ENCODE results near the gene C19orf25.

The C19orf25 gene

DNA sequence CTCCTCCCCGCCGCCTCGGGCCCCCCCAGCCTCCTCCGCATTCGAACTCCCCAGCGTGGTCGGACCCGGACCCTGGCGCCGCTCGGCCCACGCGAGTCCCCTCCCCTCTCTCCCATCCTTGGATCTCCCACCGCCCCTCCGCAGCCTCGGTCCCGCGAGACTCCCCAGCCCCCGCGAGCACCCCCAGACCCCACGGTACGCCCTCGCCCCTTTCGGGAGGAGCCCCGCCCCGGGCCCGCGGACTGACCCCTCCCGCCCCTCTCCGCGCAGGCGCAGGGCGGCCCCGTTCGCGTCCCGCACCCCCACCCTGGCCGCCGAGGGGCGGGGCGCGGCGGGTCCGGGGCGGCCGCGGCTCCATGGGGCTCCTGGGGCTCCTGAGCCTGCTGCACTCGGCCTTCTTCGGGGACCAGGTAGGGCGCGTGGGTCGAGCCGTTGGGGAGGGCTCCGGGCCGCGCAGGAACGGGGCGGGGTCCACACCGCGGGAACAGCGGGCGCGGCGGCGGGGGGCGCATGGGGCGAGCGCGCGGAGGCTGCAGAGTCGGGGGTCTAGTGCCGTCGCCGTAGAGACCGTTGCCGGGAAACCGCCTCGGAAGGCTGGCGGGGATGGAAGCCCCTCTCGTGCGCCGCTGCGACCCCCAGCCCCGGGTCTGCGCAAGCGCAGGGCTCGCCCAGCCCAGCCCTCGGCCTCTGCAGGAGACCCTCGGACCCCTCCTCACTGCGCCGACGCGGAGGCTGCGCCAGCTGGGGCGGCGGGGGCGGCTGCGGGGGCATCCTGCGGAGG, 32.9 kb downstream of the C19orf25 start:
- H3K4me3 ChIP-seq (replicated peaks; ENCODE audit: insufficient read depth, low read length): no peak overlapping the region
- TF ChIP-seq, protein P1, sequence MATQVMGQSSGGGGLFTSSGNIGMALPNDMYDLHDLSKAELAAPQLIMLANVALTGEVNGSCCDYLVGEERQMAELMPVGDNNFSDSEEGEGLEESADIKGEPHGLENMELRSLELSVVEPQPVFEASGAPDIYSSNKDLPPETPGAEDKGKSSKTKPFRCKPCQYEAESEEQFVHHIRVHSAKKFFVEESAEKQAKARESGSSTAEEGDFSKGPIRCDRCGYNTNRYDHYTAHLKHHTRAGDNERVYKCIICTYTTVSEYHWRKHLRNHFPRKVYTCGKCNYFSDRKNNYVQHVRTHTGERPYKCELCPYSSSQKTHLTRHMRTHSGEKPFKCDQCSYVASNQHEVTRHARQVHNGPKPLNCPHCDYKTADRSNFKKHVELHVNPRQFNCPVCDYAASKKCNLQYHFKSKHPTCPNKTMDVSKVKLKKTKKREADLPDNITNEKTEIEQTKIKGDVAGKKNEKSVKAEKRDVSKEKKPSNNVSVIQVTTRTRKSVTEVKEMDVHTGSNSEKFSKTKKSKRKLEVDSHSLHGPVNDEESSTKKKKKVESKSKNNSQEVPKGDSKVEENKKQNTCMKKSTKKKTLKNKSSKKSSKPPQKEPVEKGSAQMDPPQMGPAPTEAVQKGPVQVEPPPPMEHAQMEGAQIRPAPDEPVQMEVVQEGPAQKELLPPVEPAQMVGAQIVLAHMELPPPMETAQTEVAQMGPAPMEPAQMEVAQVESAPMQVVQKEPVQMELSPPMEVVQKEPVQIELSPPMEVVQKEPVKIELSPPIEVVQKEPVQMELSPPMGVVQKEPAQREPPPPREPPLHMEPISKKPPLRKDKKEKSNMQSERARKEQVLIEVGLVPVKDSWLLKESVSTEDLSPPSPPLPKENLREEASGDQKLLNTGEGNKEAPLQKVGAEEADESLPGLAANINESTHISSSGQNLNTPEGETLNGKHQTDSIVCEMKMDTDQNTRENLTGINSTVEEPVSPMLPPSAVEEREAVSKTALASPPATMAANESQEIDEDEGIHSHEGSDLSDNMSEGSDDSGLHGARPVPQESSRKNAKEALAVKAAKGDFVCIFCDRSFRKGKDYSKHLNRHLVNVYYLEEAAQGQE (IDR thresholded peaks at IDR 0.05; ENCODE audit: insufficient replicate concordance, low read depth): no peak
- TF ChIP-seq SPI1 (IDR thresholded peaks at IDR 0.05; ENCODE audit: borderline replicate concordance, low read depth) (no peak), GABPA (IDR thresholded peaks at IDR 0.05; ENCODE audit: low read depth) (no peak), POLR2AphosphoS5 (IDR thresholded peaks at IDR 0.05; ENCODE audit: low read depth) (no peak)
- TF ChIP-seq, protein P2, sequence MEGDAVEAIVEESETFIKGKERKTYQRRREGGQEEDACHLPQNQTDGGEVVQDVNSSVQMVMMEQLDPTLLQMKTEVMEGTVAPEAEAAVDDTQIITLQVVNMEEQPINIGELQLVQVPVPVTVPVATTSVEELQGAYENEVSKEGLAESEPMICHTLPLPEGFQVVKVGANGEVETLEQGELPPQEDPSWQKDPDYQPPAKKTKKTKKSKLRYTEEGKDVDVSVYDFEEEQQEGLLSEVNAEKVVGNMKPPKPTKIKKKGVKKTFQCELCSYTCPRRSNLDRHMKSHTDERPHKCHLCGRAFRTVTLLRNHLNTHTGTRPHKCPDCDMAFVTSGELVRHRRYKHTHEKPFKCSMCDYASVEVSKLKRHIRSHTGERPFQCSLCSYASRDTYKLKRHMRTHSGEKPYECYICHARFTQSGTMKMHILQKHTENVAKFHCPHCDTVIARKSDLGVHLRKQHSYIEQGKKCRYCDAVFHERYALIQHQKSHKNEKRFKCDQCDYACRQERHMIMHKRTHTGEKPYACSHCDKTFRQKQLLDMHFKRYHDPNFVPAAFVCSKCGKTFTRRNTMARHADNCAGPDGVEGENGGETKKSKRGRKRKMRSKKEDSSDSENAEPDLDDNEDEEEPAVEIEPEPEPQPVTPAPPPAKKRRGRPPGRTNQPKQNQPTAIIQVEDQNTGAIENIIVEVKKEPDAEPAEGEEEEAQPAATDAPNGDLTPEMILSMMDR (IDR thresholded peaks at IDR 0.05; ENCODE audit: insufficient read depth, low read length): no peak
- H3K27me3 ChIP-seq (ENCODE audit: insufficient read depth, poor library complexity, severe bottlenecking): peaks cover 41% of the 10 kb centered on the region
- no peak for DNase-seq (ENCODE audit: low read depth in 1 of 2, low spot score in 1 of 2)
- no peak overlapping the region for H3K27ac ChIP-seq (replicated peaks)

- peaks cover 34% of the 10 kb centered on the region for H3K27me3 ChIP-seq (ENCODE audit: insufficient read depth, poor library complexity, severe bottlenecking)
- H3K4me3 ChIP-seq (replicated peaks; ENCODE audit: insufficient read depth, low read length): no peak overlapping the region; the same call in 1 of the 2 replicates
- TF ChIP-seq POLR2AphosphoS5 (IDR thresholded peaks at IDR 0.05; ENCODE audit: low read depth) (no peak), GABPA (IDR thresholded peaks at IDR 0.05; ENCODE audit: low read depth) (no peak)
- TF ChIP-seq, protein P2 (IDR thresholded peaks at IDR 0.05; ENCODE audit: insufficient read depth, low read length): peak; percentile 41
- TF ChIP-seq, protein P1 (IDR thresholded peaks at IDR 0.05; ENCODE audit: insufficient replicate concordance, low read depth): no peak
- no peak overlapping the region for H3K27ac ChIP-seq (replicated peaks)
- DNase-seq (ENCODE audit: low read depth in 1 of 2, low spot score in 1 of 2): peak in 1 of 2 experiments; percentile 50
Measured at GRCh38 chr19:1445185-1445931, 33.7 kb downstream of the C19orf25 start.

DNA sequence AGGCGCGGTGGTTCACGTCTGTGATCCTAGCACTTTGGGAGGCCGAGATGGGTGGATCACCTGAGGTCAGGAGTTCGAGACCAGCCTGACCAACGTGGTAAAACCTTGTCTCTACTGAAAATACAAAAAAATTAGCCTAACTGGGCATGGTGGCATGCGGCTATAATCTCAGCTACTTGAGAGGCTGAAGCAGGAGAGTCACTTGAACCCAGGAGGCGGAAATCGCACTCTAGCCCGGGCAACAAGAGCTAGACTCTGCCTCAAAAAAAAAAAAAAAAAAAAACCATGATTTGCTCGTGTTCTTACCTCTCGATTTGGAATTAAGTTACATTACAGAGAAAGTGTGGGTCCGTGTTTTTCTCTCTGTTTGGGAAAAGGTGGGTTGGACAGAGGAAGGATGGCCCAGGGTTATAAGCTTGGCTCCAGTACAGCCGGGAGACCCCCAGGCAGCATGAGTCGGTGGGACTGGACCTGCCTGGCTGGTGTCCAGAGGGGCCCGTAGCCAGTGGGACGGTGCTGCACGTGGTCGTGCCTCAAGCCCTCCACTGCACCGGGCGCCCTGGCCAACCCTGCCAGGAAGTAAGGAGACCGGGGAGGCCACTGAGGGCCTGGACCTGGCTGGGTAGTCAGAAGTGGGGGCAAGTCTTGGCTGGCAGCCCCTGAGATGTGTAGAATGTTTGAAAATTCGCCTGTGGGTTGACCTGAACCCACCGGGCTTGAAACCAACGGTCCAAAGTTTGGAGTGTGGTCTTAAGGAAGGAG, 37.2 kb downstream of the C19orf25 start:
- no peak for DNase-seq (ENCODE audit: low read depth in 1 of 2, low spot score in 1 of 2)
- TF ChIP-seq, protein P2 (IDR thresholded peaks at IDR 0.05; ENCODE audit: insufficient read depth, low read length): no peak
- TF ChIP-seq POLR2AphosphoS5 (IDR thresholded peaks at IDR 0.05; ENCODE audit: low read depth) (0 out of 2 replicates have a peak, but pooled peaks have one; percentile 16), SPI1 (IDR thresholded peaks at IDR 0.05; ENCODE audit: borderline replicate concordance, low read depth) (no peak)
- TF ChIP-seq, protein P1 (IDR thresholded peaks at IDR 0.05; ENCODE audit: insufficient replicate concordance, low read depth): no peak
- Histone ChIP-seq H3K27ac (replicated peaks) (no peak overlapping the region), H3K27me3 (ENCODE audit: insufficient read depth, poor library complexity, severe bottlenecking) (peaks cover 7% of the 10 kb centered on the region), H3K4me3 (replicated peaks; ENCODE audit: insufficient read depth, low read length) (no peak overlapping the region)
